Measurements from ENCODE around the gene ZNF326.
A peak's percentile ranks its signal among the peaks of the same experiment; 100 is the strongest.
"Not testable (repeated sequence)": the region's sequence is repeated elsewhere in the genome, so short reads cannot be mapped to it uniquely, and the experiment has no call there.

Gene ZNF326

GRCh38 chr1:89998306-89998705, 3.4 kb downstream of the ZNF326 start:
- no peak for DNase-seq

GRCh38 chr1:89999208-89999607, 4.3 kb downstream of the ZNF326 start:
- DNase-seq, result no peak

- DNase-seq, result no peak
Observed at GRCh38 chr1:89999628-90000027, 4.7 kb downstream of the ZNF326 start.

GRCh38 chr1:90000934-90001676, 6.2 kb downstream of the ZNF326 start:
- no peak for DNase-seq

- DNase-seq, result no peak
Observed at GRCh38 chr1:90007979-90008404, 13.1 kb downstream of the ZNF326 start.

- DNase-seq, result no peak
Observed at GRCh38 chr1:90012300-90012699, 17.4 kb downstream of the ZNF326 start.

GRCh38 chr1:90023691-90024090, 28.8 kb downstream of the ZNF326 start:
- DNase-seq, result no peak

GRCh38 chr1:90027281-90027680, 32.4 kb downstream of the ZNF326 start:
- no peak for DNase-seq

GRCh38 chr1:90039652-90040051, 44.7 kb downstream of the ZNF326 start:
- no peak for DNase-seq

GRCh38 chr1:90043586-90043985, 48.7 kb downstream of the ZNF326 start:
- DNase-seq, result no peak

- DNase-seq, result no peak
Observed at GRCh38 chr1:90044346-90044745, 49.4 kb downstream of the ZNF326 start.

GRCh38 chr1:90045853-90046563, 51.1 kb downstream of the ZNF326 start:
- peak; percentile 42 for DNase-seq

GRCh38 chr1:90046635-90047034, 51.7 kb downstream of the ZNF326 start:
- DNase-seq, result no peak

- DNase-seq, result no peak
Observed at GRCh38 chr1:90048043-90048442, 53.1 kb downstream of the ZNF326 start.

GRCh38 chr1:90062700-90063643, 68.1 kb downstream of the ZNF326 start:
- not testable (repeated sequence) for DNase-seq

GRCh38 chr1:90064109-90064508, 69.2 kb downstream of the ZNF326 start:
- not testable (repeated sequence) for DNase-seq

GRCh38 chr1:90067194-90067931, 72.5 kb downstream of the ZNF326 start:
- DNase-seq, result no peak

- DNase-seq, result no peak
Observed at GRCh38 chr1:90068611-90069280, 73.8 kb downstream of the ZNF326 start.

- DNase-seq, result no peak
Observed at GRCh38 chr1:90074137-90074536, 79.2 kb downstream of the ZNF326 start.

GRCh38 chr1:90074566-90074965, 79.7 kb downstream of the ZNF326 start:
- DNase-seq, result no peak

GRCh38 chr1:90074970-90075391, 80.1 kb downstream of the ZNF326 start:
- peak; percentile 85 for DNase-seq

GRCh38 chr1:90083995-90084394, 89.1 kb downstream of the ZNF326 start:
- no peak for DNase-seq
